IPS DF 4.7 (cell line): Measurements from ENCODE around the gene TMEM214.

Source experiments
- DNase-seq: peaks from one replicate; pipeline ENCODE4 v3.0.0-alpha.2; 2013; ENCODE audit warnings: low spot score; ENCODE audit errors: extremely low read depth

The TMEM214 gene

GRCh38 chr2:27032495-27033252 is at the start of gene TMEM214:
TMEM214 (plus strand) TSS chr2:27032965; CDS start chr2:27033016, 51 bp downstream.
- no peak for DNase-seq

DNA sequence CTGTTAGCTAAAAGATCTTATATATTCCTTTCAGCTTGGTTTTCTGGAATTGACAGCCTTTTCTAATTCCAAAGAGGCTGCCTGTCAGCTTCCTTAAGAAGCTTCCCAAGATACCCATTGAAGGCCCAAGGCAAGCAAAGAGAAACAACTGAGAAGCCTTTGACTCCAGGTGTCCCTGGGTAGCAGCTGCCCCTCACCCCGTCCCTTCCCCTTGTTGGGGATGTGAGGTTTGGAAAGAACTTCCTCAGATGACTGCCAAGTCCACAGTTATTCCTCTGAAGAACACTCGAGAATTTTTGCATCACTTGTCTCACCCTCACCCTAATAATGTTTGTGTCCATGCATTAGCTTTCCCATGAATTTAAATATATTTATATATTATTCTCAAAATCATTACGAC is 49.0 kb upstream of the TMEM214 start:
- no peak for DNase-seq

DNA sequence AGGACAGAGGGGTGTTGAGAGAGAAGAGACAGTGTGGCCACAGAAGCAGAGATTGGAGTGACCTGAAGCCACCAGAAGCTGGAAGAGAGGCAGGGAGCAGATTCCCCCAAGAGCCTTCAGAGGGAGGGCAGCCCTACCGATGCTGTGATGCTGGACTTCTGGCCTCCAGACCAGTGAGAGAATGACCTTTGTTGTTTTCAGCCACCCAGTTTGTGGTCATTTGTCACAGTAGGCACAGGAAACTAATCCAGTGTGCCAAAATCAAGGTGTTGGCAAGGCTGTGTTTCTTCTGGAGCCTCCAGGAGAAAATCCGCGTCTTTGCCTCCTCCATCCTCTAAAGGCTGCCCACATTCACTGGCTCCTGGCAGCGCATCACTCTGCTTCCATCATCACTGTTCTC is 47.0 kb upstream of the TMEM214 start:
- DNase-seq: no peak

DNA sequence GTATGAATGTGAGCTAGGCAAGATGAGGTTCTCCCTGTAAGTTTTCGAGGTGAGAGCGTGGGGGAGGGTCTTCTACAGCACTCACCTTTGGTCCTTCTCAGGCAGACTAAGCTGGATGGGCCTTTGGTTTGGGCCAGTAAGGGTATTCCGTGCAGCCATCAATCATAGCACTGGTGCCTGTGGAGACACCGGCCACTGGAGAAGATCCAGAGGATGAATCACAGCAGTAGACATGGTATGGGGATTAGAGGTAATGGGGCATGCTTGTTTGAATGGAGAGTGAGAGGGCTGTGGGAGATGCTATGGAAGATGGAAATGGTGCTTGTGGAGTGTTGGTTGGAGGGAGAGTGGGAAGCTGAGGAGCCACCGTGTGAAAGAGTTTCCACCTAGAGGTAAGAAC is 46.2 kb upstream of the TMEM214 start:
- no peak for DNase-seq

DNA sequence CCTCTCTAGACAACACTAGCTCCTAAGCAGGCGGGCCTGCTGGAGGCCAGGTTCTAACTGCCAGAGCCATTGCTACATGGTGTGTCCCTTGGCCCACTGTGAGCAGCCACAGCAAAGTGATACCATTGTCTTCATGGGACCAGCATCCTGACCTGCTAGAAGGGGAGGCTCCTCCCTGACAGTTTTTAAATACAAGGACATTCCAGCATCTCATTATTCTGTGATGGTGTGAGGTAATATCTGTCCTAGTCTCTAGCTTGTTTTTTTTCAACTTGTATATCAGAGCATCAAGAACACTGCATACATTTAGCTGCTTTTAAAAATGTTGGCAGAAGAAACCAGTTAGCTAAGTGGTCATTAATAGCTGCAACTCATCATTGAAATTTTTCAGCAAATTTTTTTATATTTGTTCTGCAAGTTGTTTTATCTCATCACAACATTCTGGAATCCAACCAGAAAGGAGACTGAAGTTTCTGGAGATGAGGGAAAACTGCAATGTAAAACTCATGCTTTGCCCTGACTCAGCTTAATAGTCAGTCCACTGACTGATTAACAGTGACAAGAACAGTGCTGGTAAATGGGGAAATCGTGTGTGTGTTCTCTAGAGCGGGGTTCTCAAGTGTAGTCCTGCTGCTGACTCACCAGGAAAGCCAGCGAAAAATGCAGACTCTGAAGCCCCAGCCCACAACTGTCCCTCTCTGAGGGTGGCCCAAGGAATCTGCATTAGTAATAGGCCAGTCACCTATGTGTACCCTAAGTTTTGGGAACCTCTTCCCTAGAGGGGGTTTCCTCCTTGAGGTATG is 44.5 kb upstream of the TMEM214 start:
- DNase-seq: no peak

- no peak for DNase-seq
Measured at GRCh38 chr2:26989156-26989555, 43.6 kb upstream of the TMEM214 start.

DNA sequence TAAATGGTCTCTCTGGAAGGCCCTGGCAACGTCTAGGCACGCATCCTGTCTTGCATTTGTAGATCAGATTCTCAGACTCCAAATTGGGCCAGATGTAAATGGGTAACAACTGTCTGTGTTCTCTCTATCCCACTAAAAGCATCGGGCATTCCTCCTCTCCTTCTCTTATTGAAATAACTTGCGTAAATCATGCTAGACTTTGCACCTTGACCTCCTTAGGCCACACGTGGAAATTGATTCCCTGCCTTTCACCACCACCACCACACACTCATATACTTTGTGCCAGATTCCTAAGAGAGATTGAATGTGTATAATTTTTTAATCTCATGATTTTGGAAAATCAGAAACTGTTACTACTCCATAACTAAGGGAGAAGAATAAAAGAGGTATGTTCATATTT is 41.0 kb upstream of the TMEM214 start:
- DNase-seq: no peak

- DNase-seq: no peak
Measured at GRCh38 chr2:26993768-26994167, 39.0 kb upstream of the TMEM214 start.

DNA sequence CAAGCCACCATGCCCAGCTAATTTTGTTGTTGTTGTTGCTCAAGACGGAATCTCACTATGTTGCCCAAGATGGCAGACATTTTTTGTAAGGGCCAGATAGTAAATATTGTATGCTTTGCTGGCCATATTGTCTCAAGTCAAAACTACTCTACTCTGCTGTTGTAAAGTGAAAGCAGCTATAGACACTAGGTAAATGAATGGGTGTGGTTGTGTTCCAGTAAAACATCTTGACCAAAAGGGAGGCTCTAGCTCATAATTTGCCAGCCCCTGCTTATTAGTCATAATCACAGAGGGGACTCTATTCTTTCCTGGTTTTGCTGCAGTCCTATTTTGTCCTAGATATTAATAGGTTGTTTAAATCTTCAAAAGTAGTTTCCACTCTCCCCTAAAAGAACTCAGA is 37.8 kb upstream of the TMEM214 start:
- no peak for DNase-seq

- no peak for DNase-seq
Measured at GRCh38 chr2:26997394-26997793, 35.4 kb upstream of the TMEM214 start.

GRCh38 chr2:26998323-26998722 is 34.4 kb upstream of the TMEM214 start:
- DNase-seq: no peak

DNA sequence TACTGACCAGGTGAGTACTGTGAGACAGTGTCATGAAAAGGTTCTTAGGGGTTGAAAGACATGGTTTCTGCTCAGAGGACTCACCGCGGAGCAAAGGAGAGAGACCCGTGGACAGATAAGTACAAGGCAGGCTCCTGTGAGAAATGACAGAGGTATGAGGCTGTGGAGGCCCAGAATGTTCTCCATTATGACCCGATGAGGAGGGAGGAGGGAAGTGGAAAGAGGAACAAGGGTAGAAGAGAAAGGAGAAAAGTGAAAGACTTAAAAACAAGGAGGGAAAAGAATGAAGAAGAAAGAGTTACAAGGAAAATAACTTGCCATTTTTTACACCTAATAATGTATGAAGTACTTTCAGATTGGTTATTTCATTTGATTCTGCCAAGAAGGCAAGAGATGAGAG is 32.5 kb upstream of the TMEM214 start:
- DNase-seq: no peak

GRCh38 chr2:27000995-27001394 is 31.8 kb upstream of the TMEM214 start:
- DNase-seq: no peak

GRCh38 chr2:27001950-27002349 is 30.8 kb upstream of the TMEM214 start:
- no peak for DNase-seq

- DNase-seq: no peak
Measured at GRCh38 chr2:27003007-27003406, 29.8 kb upstream of the TMEM214 start.

DNA sequence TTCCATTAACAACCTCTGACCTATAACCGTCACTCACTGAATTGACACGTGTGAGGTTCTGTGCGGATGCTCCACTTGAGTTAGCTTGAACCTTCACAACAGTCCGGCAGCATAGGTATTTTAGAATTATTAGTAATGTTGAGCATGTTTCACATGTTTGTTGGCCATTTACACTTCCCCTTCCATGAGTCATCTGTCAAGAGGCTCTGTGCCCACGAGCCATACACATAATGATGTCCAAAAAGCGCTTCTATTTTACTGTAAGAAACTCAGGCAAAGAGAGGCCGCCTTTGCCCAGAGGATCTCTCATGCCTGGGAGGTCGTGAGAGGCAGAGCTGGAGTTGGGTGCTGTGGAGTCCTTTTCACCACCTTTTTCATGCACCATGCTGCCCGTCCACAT is 28.9 kb upstream of the TMEM214 start:
- DNase-seq: no peak

- DNase-seq: no peak
Measured at GRCh38 chr2:27006602-27007415, 26.0 kb upstream of the TMEM214 start.

GRCh38 chr2:27007416-27008374 is 25.1 kb upstream of the TMEM214 start:
- no peak for DNase-seq

- no peak for DNase-seq
Measured at GRCh38 chr2:27008678-27009077, 24.1 kb upstream of the TMEM214 start.

DNA sequence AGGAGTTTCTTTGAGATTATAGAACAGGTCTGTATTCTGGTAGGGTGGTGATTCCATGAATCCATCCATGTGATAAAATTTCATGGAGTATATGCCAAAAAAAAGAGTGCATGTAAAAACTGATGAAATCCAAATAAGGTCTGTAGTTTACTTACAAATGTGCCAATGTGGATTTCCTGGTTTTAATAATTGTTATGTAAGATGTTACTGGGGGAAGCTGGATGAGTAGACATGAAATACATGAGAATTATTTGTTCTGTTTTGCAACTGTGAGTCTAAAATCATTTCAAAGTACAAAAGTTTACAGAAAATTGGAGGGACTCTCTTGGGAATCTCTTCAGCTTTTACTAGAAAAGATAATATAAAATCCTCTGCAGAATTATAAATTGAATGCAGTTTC is 23.7 kb upstream of the TMEM214 start:
- DNase-seq: no peak

GRCh38 chr2:27009716-27010115 is 23.0 kb upstream of the TMEM214 start:
- DNase-seq: no peak
